AG04450 (cell line): ENCODE results near the gene RPUSD1. TPM values are rescaled to one million over a fixed set of nuclear protein-coding genes. Genes with fewer than 3 reads are reported as not detected.

Experiments used
- CTCF ChIA-PET: fragments of 300-600, 350-600 bp; formaldehyde crosslinking; extraction: SDS; loops from one replicate; lab custom pipeline; 2022; ENCODE audit warnings: antibody characterized with exemption, inconsistent platforms; lab: Charles Lee
- POLR2A ChIA-PET: fragments of 350-600 bp; formaldehyde crosslinking; extraction: SDS; loops from one replicate; lab custom pipeline; 2021; ENCODE audit warnings: antibody characterized with exemption, inconsistent platforms; lab: Yijun Ruan, JAX
- DNase-seq: peaks from one replicate; pipeline ENCODE4 v3.0.0-alpha.2; 2011; ENCODE audit warnings: low read depth, low spot score
- H3K27ac ChIP-seq: one replicate; pipeline ENCODE4 v1.5.1; 2012; ENCODE audit warnings: low read depth, low read length, control low read depth
- H3K27me3 ChIP-seq: one replicate; pipeline ENCODE4 v1.6.0; 2012; ENCODE audit warnings: low read length; ENCODE audit not compliant: control insufficient read depth, insufficient read depth
- H3K4me3 ChIP-seq: 2 replicates; pipeline ENCODE4 v1.5.1; 2011; ENCODE audit warnings: mild to moderate bottlenecking, low read depth, low read length, control low read depth
- H3K9me3 ChIP-seq: 2 replicates; pipeline ENCODE4 v1.5.1; 2012; ENCODE audit warnings: low read length; ENCODE audit not compliant: control insufficient read depth, insufficient read depth
- CTCF ChIP-seq: IDR thresholded peaks from 2 replicates; pipeline ENCODE4 v1.5.1; 2011; ENCODE audit warnings: low read depth, low read length, control low read depth, inconsistent platforms
- polyA plus RNA-seq: library from polyadenylated mRNA; depleted of rRNA; stranded (reverse); fragments of >200 nt; gene quantifications from 2 replicates; pipeline ENCODE4 v1.2.3, GENCODE V29; 2011

Gene RPUSD1
- polyA plus RNA-seq, 1 experiment = 9.2 TPM

- ChIA-PET CTCF (no interaction called here), POLR2A (interaction anchor here (1.5 kb wide), 1 partner anchor 12 kb away, joined by 4 read pairs; the partner anchor contains the start of genes CHTF18 and RPUSD1)
- DNase-seq = no peak
- Histone ChIP-seq H3K9me3 (peaks cover 10% of the 10 kb centered on the region; the same call in 1 of the 2 replicates), H3K27ac (no peak within 1 kb of the TSS), H3K4me3 (no peak within 1 kb of the TSS), H3K27me3 (peaks cover 23% of the 10 kb centered on the region)
- TF ChIP-seq CTCF = no peak
Observed at GRCh38 chr16:799948-800833, 12.0 kb upstream of the RPUSD1 start, which contains the start of gene GNG13. Gene GNG13 (minus strand): TSS chr16:800734. CDS start chr16:799077, 1,657 bp downstream.

GRCh38 chr16:799111-799947 lies 11.1 kb upstream of the RPUSD1 start:
- ChIA-PET POLR2A (no interaction called here), CTCF (no interaction called here)
- H3K4me3 ChIP-seq = no peak overlapping the region
- no peak for DNase-seq
- TF ChIP-seq CTCF = no peak
- peaks cover 10% of the 10 kb centered on the region; the same call in 1 of the 2 replicates for H3K9me3 ChIP-seq
- no peak overlapping the region for H3K27ac ChIP-seq
- H3K27me3 ChIP-seq = peaks cover 23% of the 10 kb centered on the region

GRCh38 chr16:798666-799065 lies 10.5 kb upstream of the RPUSD1 start:
- no peak overlapping the region for H3K4me3 ChIP-seq
- DNase-seq = no peak
- ChIA-PET CTCF (no interaction called here), POLR2A (no interaction called here)
- H3K27me3 ChIP-seq = peaks cover 23% of the 10 kb centered on the region
- peaks cover 10% of the 10 kb centered on the region; the same call in 1 of the 2 replicates for H3K9me3 ChIP-seq
- H3K27ac ChIP-seq = no peak overlapping the region
- no peak for TF ChIP-seq CTCF

- no peak overlapping the region for H3K4me3 ChIP-seq
- H3K27me3 ChIP-seq = peaks cover 23% of the 10 kb centered on the region
- no peak for TF ChIP-seq CTCF
- CTCF ChIA-PET = no interaction called here
- DNase-seq = no peak
- POLR2A ChIA-PET = no interaction called here
- H3K9me3 ChIP-seq = peaks cover 10% of the 10 kb centered on the region; the same call in 1 of the 2 replicates
- no peak overlapping the region for H3K27ac ChIP-seq
Observed at GRCh38 chr16:797686-798085, 9.5 kb upstream of the RPUSD1 start.

GRCh38 chr16:797120-797420 lies 8.9 kb upstream of the RPUSD1 start:
- POLR2A ChIA-PET = no interaction called here
- CTCF ChIA-PET = no interaction called here

More at GRCh38 chr16:797120-797420, 8.9 kb upstream of the RPUSD1 start:
- Histone ChIP-seq H3K4me3 (no peak overlapping the region), H3K27me3 (peaks cover 21% of the 10 kb centered on the region), H3K27ac (no peak overlapping the region), H3K9me3 (peaks cover 10% of the 10 kb centered on the region; the same call in 1 of the 2 replicates)
- DNase-seq = no peak
- TF ChIP-seq CTCF = no peak
